Effector memory CD4-positive, alpha-beta T cell (primary cell): Measurements from ENCODE around the gene MBD4.

Source experiments
- DNase-seq, 3 donors: peaks; one replicate each; pipeline ENCODE4 v3.0.0-alpha.2; 2020
- H3K27ac ChIP-seq: 2 replicates; pipeline ENCODE4 v1.7.0; 2013; ENCODE audit warnings: mild to moderate bottlenecking, low read length, moderate library complexity; ENCODE audit not compliant: insufficient read depth, poor library complexity, severe bottlenecking
- H3K27me3 ChIP-seq: replicated peaks from 2 replicates; pipeline ENCODE4 v1.7.0; 2013; ENCODE audit warnings: mild to moderate bottlenecking, low read length; ENCODE audit not compliant: insufficient read depth, control insufficient read depth, poor library complexity, severe bottlenecking
- H3K36me3 ChIP-seq: 2 replicates; pipeline ENCODE4 v1.7.0; 2013; ENCODE audit warnings: mild to moderate bottlenecking, low read length, moderate library complexity; ENCODE audit not compliant: control insufficient read depth, insufficient read depth
- H3K4me1 ChIP-seq: 2 replicates; pipeline ENCODE4 v1.7.0; 2013; ENCODE audit warnings: low read length, mild to moderate bottlenecking; ENCODE audit not compliant: control insufficient read depth, insufficient read depth, poor library complexity, severe bottlenecking
- H3K4me3 ChIP-seq: 2 replicates; pipeline ENCODE4 v1.7.0; 2013; ENCODE audit warnings: low read length, low read depth, mild to moderate bottlenecking; ENCODE audit not compliant: insufficient read depth, poor library complexity, severe bottlenecking
- H3K9me3 ChIP-seq: 2 replicates; pipeline ENCODE4 v1.7.0; 2013; ENCODE audit warnings: mild to moderate bottlenecking, low read length, moderate library complexity; ENCODE audit not compliant: control insufficient read depth

The MBD4 gene

DNA sequence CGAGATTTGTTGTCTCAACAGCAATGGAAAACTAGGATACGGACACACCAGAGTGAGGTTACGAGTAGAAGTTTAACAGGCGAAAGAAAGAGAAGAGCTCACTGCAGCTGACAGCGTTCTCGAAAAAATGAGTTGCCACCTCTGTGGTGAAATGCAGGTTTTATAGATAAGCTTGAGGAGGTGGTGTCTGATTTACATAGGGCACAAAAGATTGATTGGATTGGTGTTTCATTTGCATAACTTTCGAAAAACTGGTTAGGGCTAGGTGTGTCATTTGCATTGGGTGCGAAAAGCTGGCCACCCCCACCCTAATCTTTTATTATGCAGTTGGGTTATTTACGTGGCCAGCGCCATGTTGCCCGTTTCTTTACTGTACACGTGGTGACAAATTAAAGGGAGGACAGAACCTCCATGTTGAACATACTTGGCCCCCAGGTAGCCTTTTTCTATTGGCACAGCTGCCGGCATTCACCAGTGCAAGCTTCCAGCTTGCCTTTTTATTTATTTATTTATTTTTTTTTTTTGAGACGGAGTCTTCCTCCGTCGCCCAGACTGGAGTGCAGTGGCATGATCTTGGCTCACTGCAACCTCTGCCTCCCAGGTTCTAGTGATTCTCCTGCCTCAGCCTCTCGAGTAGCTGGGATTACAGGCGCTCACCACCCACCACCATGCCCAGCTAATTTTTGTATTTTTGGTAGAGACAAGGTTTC, 8.6 kb upstream of the MBD4 start:
- Histone ChIP-seq H3K36me3 (peaks cover 3% of the 10 kb centered on the region), H3K27ac (no peak overlapping the region), H3K4me3 (no peak overlapping the region), H3K4me1 (no peaks in the 10 kb centered on the region), H3K27me3 (no peaks in the 10 kb centered on the region), H3K9me3 (no peaks in the 10 kb centered on the region)
- no peak for DNase-seq

- H3K27ac ChIP-seq: no peak overlapping the region
- H3K4me1 ChIP-seq: peaks cover 3% of the 10 kb centered on the region
- no peak for DNase-seq
- no peak overlapping the region for H3K4me3 ChIP-seq
- H3K9me3 ChIP-seq: no peaks in the 10 kb centered on the region
- no peaks in the 10 kb centered on the region for H3K36me3 ChIP-seq
- no peaks in the 10 kb centered on the region for H3K27me3 ChIP-seq
These were observed 7.2 kb upstream of the MBD4 start for GRCh38 chr3:129446926-129447325.

GRCh38 chr3:129445471-129445870, 5.7 kb upstream of the MBD4 start:
- no peaks in the 10 kb centered on the region for H3K36me3 ChIP-seq
- H3K9me3 ChIP-seq: no peaks in the 10 kb centered on the region
- no peak overlapping the region for H3K27ac ChIP-seq
- DNase-seq: no peak
- peaks cover 16% of the 10 kb centered on the region for H3K4me1 ChIP-seq
- no peak overlapping the region for H3K4me3 ChIP-seq
- no peaks in the 10 kb centered on the region for H3K27me3 ChIP-seq

DNA sequence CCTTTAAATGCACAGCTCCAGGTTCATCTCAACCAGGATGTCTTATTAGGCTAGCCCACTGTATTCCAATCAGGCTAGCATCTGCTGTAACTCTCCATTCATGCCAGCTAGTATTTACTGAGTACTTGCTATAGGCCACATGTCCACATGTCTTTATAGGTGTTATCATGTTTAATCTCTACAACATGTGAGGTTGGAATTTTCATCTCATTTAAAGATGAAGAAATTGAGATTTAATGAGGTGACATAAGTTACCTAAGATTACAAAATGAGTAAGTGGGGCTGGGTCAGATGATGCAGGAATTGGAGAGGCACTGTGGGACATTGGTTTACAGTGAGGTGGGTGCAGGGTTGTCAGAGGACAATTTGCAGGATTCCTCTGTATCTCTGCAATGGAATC, 3.2 kb upstream of the MBD4 start:
- H3K36me3 ChIP-seq: peaks cover 2% of the 10 kb centered on the region
- DNase-seq: no peak
- H3K27ac ChIP-seq: no peak overlapping the region
- no peaks in the 10 kb centered on the region for H3K9me3 ChIP-seq
- no peaks in the 10 kb centered on the region for H3K27me3 ChIP-seq
- peaks cover 16% of the 10 kb centered on the region for H3K4me1 ChIP-seq
- no peak overlapping the region for H3K4me3 ChIP-seq

GRCh38 chr3:129442486-129442885, 2.7 kb upstream of the MBD4 start:
- no peaks in the 10 kb centered on the region for H3K9me3 ChIP-seq
- DNase-seq: no peak
- no peak overlapping the region for H3K4me3 ChIP-seq
- peaks cover 6% of the 10 kb centered on the region for H3K36me3 ChIP-seq
- H3K27ac ChIP-seq: peak overlapping the region; percentile 86
- H3K4me1 ChIP-seq: peaks cover 16% of the 10 kb centered on the region
- no peaks in the 10 kb centered on the region for H3K27me3 ChIP-seq

DNA sequence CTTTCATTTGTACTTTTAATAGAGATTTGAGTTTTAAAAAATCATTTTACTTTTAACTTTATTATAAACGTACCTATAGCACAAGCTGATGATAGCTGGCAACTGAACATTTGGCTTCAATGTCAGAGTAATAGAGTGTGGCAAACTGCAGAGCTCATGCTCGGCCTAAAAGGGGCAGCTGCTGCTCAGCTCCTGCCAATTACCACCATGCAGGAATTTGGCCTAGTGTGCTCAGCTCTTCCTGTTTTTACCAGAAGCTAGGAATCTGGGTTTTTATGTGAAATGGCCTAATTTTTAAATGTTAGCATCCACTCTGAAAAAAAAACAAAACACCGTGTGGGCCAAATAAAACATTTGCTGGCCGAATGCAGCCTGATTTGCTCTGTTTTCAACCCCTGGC, 2.0 kb upstream of the MBD4 start:
- H3K4me1 ChIP-seq: peaks cover 16% of the 10 kb centered on the region
- no peak overlapping the region for H3K4me3 ChIP-seq
- peak overlapping the region; percentile 86 for H3K27ac ChIP-seq
- no peaks in the 10 kb centered on the region for H3K27me3 ChIP-seq
- DNase-seq: no peak
- no peaks in the 10 kb centered on the region for H3K9me3 ChIP-seq
- peaks cover 9% of the 10 kb centered on the region for H3K36me3 ChIP-seq

- H3K27me3 ChIP-seq: no peaks in the 10 kb centered on the region
- H3K4me3 ChIP-seq: peak overlapping the region; percentile 64
- DNase-seq: no peak
- H3K9me3 ChIP-seq: no peaks in the 10 kb centered on the region
- H3K4me1 ChIP-seq: peaks cover 16% of the 10 kb centered on the region
- peak overlapping the region; percentile 86 for H3K27ac ChIP-seq
- peaks cover 9% of the 10 kb centered on the region for H3K36me3 ChIP-seq
These were observed 1.5 kb upstream of the MBD4 start for GRCh38 chr3:129441215-129441614.

GRCh38 chr3:129440618-129441190, 956 bp upstream of the MBD4 start:
- Histone ChIP-seq H3K36me3 (peaks cover 14% of the 10 kb centered on the region), H3K4me3 (peak overlapping the region; percentile 64), H3K27me3 (no peaks in the 10 kb centered on the region), H3K27ac (peak overlapping the region; percentile 86), H3K4me1 (peaks cover 16% of the 10 kb centered on the region), H3K9me3 (no peaks in the 10 kb centered on the region)
- no peak for DNase-seq

DNA sequence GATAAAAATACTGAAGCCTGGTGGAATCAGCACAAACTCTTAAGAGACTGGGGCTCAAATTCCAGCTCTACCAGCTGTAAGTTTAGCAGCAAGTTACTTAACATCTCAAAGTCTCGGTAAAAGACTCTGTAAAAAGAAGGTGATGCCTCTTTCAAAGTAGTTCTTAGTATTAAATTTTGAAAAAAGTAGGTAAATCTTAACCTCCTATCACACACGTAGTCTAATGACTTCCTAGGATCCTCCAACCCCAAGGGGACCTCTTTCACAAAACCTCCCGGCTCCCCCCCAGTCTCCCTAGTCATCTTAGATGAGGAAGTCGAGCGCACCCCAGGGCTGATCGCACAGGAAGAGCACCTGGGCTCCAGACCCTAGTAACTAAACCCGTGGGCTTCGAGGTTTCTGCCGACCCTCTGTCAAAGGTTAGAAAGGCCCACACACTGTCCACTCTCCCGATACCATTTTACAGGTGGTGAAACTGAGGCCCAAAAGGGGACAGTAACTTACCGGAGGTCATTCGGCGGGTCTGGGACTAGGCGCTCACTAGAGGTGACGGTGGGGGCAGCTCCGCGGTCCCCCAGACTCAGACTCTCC, 427 bp downstream of the MBD4 start:
- Histone ChIP-seq H3K27ac (peak overlapping the region; percentile 86), H3K4me1 (peaks cover 16% of the 10 kb centered on the region)
- peak; percentile 10 to 36 (median 23) for DNase-seq

GRCh38 chr3:129435367-129435766, 4.4 kb downstream of the MBD4 start:
- Histone ChIP-seq H3K4me1 (no peaks in the 10 kb centered on the region), H3K27ac (no peak overlapping the region), H3K36me3 (peaks cover 53% of the 10 kb centered on the region)

More for the DNA sequence above, 427 bp downstream of the MBD4 start:
- no peaks in the 10 kb centered on the region for H3K27me3 ChIP-seq
- H3K9me3 ChIP-seq: no peaks in the 10 kb centered on the region
- H3K36me3 ChIP-seq: peaks cover 18% of the 10 kb centered on the region
- H3K4me3 ChIP-seq: peak overlapping the region; percentile 95

More at GRCh38 chr3:129435367-129435766, 4.4 kb downstream of the MBD4 start:
- Histone ChIP-seq H3K4me3 (no peak overlapping the region), H3K27me3 (no peaks in the 10 kb centered on the region), H3K9me3 (no peaks in the 10 kb centered on the region)
- no peak for DNase-seq
